GM11168 (cell line): ENCODE data around the gene CORO1C.

Experiments used
- in situ Hi-C: fragments of 300-500 bp; cut with MboI; formaldehyde crosslinking; loops from one replicate; pipeline ENCODE4 v1.12.0; 2022; ENCODE audit warnings: low sequenced_read_pairs; ENCODE audit not compliant: unreplicated experiment

CORO1C gene

DNA sequence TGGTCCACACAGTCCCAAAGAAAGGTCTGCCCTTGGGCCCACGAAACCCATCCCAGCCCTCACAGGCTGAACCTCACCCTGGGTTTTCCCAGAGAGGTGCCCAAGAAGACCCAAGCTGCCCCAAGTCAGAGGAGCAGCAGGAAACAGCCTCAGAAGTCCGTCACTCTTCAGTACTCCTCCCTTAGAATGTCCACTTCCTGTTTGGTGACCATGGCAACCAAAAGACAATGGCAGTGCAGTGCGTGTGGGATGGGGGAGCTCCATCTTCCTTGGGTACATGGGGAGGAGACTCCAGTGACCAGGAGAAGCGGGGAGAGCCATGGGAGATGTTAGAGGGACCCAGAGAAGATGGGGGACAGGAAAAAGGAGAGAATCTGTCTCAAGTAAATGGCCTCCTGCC is 108.9 kb downstream of the CORO1C start:
- in situ Hi-C loops: no loop called here

DNA sequence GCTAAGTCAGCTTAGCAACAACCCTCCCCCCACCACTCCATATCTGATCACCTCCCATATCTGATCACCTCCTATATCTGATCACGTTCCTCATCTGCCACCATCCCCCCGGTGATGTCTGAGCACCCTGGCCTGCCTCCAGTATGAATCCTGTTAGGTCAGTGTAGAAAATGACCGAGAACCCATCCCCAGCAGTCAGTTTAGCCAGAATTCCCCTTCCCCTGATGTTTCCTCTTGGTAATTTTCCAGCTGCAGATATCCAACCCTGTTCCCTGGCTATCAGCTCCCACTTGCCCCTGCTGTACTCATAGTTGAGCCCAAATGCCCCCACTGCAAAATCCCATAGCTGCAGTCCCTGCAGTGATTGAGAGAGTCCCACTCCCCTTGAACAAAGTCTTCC is 110.2 kb downstream of the CORO1C start:
- in situ Hi-C loops: no loop called here

DNA sequence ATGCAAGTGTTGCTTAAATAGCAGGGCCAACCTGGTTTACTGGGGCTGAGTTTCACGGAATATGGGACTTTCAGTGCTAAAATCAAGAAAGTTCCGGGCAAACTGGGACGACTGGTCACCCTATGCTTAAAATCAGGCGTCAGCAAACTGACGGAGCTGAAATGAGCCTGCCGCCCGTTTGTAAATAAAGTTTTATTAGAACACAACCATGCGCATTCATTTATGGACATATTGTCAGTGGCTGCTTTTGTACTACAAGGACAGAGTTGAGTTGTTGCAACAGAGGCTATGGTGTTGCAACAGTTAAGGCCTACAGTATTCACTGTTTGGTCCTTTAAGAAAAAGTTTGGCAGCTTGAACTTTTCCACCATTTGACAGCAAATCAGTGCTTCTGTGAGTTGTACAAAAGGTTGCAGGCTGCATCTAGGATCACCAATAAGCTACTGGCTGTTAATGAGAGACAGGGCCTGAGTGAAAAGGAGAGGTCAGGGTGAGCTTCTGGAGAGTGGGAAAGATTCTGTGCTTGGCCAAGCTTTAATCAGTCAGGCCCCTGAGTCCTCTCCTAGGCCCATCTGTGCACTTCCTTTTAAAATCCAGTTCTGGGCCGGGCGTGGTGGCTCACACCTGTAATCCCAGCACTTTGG is 111.0 kb downstream of the CORO1C start:
- in situ Hi-C loops: no loop called here

DNA sequence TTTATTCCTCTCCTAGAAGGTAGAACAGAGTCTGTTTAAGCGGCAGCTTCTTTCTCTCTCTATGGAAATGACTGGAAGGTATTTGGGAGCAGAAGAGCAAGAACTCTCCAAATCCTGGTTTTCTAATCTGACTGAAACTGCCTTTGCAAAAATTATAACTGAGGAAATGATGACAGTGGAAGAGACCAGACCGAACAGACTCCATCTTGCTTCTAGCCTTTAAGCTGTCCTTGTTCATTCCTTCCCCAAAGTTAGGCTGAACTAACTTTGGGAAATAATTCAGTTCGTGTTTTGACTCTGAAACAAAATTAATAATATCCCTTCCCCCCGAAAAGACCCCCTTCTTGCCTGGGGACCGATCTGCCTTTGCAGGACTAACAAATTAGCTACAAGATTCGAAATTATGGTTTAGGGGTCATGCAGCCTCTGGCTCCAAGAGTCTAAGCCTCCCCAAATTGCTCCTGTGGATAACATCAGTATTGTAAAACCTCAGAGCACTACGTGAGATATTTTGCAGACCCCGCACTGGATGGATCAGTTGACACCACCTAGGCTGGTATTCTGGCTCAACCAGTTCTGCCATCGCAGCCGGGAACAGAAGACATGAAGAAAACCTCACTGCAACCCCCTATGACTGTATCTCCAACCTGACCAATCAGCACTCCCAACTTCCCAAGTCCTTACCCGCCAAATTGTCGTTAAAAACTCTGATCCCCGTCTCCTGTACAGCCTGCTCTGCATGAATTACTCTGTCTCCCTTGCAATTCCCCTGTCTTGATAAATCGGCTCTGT is 111.8 kb downstream of the CORO1C start:
- in situ Hi-C loops: loop anchor here (5.0 kb wide), 1 partner anchor 52 kb away; no protein-coding TSS in a partner anchor

DNA sequence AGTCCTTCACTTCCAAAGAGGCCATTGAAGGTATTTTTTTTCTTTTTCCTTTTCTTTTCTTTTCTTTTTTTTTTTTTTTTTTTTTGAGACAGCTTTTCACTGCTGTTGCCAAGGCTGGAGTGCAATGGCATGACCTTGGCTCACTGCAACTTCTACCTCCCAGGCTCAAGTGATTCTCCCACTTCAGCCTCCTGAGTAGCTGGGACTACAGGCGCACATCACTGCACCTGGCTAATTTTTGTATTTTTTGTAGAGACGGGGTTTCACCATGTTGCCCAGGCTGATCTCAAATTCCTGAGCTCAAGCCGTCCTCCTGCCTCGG is 112.4 kb downstream of the CORO1C start:
- in situ Hi-C loops: loop anchor here (5.0 kb wide), 1 partner anchor 52 kb away; no protein-coding TSS in a partner anchor

DNA sequence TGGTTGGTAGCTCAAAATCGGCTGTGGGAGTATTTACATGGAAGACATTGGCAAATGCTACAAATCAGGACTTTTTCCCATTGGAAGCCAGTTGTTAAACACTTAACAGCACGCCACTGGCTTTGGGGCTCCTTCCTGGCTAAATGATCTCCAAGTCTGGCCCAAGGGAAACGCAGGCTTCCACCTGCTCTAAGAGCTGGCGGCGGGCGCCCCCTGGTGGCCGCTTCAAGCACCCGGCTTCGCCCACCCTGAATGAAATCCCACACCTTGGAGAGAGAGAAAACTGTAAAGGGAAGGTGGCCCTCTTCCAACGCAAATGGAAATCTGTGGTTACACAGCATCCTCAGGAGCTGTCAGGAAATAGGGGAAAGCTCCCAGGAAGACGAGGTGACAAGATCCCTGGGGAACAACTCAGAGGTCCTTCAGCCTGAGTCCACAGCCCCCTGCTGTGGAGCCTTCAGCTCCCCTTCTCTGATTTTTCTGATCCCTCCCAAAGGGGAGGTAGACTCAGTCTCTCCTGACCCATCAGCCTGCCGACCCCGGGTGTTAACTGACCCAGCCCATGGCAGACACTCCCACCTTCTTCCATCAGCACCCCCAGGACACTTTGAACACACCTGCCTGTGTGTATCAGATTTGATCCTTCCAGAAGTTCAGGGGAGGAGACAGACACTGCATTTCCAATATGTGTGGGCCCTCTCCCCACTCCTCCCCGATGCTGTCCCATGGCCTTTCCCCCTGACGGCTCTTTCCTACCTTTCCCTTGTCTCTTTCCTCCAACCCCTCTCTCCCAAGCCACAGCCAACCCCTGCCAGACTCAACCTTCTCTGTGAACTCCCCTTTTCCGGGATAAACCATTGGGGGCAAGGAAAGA is 113.0 kb downstream of the CORO1C start:
- in situ Hi-C loops: loop anchor here (5.0 kb wide), 1 partner anchor 51 kb away; no protein-coding TSS in a partner anchor

DNA sequence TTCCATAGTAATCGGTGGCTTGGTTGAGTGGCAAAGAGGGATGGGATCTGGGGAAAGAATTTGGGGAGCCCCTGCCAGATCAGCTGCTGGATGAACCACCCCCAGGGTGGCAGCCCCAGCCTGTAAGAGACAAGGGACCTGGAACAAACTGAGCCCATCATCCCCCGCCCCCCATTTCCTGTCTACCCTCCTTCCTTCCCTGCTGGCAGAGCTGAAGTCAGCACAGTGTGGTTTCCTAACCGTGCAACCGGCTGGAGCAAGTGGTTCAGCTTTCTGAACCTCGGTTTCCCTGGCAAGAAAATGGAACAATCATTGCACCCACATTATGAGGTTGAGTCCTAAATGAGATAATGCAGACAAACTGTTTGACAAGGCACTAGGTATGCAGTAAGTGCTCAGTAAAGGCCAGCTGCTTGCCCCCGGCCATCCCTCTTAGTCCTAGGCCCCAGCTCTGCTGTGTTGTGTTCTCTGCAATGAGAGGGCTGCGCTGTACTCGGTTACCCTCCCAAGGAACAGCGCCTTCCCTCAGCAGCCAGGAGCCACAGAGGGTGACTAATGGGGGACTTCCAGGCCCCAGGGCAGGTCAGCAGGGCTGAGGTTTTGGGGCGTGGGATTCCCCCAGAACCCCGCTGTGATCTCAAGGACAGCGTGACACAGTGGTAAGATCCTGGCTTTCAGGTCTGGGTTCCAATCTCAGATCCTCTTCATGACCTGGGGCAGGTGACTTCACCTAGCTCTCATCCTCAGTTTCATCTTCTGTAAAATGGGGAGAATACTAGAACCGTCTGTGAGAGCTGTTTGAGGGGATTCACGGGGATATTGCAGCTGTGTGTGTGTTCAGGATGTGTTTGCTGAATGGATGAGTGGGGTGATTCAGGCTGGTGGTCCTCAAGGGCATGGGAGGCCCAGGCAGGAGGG is 114.1 kb downstream of the CORO1C start:
- in situ Hi-C loops: loop anchor here (5.0 kb wide), 1 partner anchor 50 kb away; no protein-coding TSS in a partner anchor

DNA sequence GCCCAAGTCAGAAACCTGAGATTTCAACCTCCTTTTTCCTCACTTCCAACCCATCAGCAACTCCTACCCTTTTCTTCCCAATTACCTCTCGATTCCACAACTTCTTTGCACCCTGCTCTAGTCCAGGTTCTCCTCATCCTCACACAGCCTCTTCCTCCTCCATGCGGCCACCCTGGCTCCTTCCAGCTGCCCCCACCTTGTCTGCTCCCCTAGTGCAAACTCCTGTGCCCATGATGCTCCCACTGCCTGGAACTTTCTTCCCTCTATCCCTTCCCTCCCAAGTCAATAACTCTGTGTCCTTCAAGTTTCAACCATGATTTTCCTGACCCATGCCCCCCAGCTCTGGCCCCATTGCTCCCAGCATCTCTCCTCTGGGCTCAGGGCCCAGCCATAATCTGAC is 115.0 kb downstream of the CORO1C start:
- in situ Hi-C loops: loop anchor here (5.0 kb wide), 1 partner anchor 49 kb away; no protein-coding TSS in a partner anchor

DNA sequence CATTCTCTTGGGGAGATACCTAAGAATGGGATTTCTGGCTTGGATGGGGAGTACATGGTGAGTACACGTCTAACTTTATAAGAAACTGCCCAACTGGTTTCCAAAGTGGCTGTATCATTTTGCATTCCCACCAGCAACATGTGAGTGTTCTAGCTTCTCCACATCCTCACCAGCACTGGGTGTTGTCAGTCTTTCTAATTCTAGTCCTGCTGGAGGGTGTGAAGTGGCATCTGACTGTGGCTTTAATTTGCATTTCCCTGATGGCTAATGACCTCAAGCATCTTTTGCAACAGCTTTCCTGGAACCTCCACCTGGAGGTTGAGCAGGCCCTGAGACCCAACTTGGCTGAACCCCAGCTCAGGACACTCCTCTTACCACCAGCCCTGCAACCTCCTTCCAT is 115.4 kb downstream of the CORO1C start:
- in situ Hi-C loops: loop anchor here (5.0 kb wide), 1 partner anchor 49 kb away; no protein-coding TSS in a partner anchor

DNA sequence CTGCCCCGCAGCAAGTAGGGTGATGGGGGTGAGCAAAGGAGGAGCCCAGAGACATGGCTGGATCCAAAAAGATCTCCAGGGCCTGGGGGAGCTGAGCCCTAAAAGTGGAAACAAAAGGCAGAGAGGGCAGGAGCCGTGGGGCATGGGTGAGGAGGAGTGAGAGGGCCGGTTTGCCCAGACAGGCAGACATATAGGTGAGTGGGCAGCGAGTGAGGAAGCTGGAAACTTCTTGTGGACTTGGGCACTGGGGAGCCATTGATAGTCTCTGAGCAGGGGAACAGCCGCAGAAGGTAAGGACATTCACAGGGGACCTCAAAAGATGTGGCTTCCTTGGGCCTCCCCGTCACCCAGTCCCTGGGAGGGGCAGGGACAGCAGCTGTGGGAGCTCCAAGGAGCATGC is 116.7 kb downstream of the CORO1C start:
- in situ Hi-C loops: loop anchor here (5.0 kb wide), 1 partner anchor 47 kb away; no protein-coding TSS in a partner anchor

DNA sequence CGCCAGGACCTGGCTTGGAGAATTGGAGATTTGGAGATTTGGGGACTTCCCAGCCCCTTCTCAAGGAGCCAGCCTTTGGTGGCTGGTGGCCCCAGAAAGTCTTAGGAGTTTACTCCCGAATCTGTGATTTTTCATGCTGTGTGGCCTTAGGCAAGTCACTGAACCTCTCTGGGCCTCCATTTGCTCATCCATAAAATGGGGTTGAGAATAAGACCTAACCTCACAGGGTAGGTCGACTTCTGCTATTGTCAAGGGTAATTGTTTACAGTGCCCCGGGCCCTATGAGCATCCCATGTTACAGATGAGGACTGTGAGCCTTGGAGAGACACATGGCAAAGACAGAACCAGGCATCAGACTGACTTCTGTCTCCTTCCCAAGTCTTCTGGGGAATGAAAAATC is 117.3 kb downstream of the CORO1C start:
- in situ Hi-C loops: no loop called here

DNA sequence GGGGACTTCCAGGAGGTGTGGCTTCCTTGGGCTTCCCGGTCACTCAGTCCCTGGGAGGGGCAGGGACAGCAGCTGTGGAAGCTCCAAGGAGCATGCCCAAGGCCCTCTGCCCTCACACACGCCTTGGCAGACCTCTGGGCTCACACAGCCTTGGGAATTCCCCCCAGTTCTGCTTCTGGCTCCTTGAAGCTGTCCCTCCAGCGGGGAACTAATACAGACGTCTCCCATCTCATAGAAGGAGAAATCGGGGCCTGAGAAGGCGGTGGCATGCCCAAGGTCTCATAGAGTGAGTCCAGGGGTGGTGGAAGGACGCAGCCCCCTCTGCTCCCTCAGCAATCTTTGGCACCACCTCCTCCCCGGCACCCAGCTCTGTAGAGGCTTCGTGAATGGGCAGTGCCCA is 117.8 kb downstream of the CORO1C start:
- in situ Hi-C loops: no loop called here

DNA sequence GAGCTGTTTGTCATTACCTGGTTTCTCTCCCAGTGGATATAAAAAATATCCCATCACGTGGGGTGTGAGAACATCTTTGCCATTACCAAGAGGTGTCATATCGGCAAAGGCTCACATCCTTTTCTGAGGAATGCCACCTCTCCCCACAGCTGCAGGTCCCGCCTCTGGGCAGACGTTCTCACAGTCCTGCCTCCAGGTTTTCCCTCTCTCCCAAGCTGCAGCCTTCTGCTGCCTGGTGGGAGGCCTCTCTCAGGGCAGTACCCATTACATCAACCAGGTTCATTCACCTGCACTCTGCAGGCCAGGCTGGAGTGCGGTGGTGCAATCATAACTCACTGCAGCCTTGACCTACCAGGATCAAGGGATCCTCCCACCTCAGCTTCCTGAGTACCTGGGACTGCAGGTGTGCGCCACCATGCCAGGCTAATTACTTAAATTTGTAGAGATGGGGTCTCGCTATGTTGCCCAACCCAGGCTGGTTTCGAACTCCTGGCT is 118.5 kb downstream of the CORO1C start:
- in situ Hi-C loops: no loop called here

DNA sequence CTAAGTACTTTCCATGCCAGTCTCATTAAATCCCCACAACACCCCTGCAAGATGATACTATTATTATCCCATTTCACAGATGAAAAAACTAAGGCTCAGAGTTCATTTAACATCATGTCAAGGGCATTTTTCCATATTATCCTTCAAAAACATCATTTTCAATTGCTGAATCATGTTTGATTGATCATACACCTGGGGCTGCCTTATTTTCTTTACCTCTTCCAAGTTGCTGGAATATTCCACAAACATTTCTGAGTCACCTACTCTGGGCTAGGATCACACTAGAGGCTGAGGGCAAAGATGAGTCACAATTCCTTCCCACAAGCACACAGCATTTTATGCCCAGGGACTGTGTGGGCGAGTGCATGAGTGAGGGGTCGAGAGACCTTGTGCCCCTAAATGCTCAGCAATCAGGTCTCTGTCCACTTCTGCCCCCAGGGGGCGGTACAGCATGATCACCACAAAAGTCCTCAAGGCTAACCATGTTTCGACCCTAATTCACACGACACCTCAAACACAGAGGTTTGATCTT is 119.4 kb downstream of the CORO1C start:
- in situ Hi-C loops: no loop called here

DNA sequence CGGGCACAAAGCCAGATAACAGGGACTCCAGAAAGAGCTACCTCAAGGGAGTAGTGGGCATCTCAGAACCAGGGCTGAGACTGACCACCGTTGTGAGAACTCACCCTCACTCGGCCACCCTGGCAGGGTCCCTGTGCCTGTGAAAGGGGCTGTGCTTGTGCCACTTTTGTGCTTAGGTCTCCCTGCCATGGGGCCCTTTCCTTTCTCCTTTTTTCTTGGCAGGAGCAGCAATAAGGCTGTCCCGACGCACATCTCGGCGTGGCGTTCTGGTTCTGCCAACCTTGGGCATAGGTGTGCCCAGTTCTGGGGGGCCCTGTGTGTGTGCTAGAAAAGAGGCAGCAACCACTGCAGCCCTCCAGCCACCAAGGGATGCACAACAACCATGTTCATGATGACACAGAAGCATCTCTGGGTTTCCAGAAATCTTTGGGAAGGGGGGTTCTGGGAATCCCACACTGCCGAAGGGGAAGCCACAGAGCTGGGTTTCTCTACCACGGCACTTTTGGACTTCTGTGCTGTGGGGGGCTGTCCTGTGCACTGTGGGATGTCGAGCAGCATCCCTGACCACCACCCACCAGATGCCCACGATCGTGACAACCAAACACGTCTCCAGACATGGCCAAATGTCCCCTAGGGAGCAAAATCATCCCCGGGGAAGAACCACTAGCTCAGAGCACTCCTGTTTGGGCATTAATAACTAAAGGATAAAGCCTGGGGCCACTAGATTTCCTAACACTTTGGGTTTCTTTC is 120.3 kb downstream of the CORO1C start:
- in situ Hi-C loops: no loop called here

DNA sequence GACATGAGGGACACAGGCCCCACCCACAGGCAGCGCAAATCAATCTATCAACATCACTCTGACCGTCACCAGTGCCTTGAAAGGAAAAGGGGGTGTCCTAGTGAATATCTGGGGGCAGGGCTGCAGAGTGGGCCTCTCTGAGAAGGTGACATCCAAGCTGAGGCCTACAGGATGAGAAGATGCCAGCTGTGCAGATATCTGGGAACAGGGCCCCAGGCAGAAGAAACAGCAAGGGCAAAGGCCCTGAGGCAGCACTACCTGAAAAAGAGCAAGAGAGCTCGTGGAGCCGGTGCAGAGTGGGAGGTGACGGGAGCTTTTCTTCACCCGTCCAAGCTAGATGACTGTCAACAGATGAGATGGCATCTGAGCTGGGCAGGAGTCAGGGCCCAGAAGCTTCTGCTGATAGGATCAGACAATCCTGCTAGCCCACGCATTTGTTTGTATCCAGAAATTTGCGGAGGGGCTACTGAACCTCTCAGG is 120.9 kb downstream of the CORO1C start:
- in situ Hi-C loops: no loop called here

DNA sequence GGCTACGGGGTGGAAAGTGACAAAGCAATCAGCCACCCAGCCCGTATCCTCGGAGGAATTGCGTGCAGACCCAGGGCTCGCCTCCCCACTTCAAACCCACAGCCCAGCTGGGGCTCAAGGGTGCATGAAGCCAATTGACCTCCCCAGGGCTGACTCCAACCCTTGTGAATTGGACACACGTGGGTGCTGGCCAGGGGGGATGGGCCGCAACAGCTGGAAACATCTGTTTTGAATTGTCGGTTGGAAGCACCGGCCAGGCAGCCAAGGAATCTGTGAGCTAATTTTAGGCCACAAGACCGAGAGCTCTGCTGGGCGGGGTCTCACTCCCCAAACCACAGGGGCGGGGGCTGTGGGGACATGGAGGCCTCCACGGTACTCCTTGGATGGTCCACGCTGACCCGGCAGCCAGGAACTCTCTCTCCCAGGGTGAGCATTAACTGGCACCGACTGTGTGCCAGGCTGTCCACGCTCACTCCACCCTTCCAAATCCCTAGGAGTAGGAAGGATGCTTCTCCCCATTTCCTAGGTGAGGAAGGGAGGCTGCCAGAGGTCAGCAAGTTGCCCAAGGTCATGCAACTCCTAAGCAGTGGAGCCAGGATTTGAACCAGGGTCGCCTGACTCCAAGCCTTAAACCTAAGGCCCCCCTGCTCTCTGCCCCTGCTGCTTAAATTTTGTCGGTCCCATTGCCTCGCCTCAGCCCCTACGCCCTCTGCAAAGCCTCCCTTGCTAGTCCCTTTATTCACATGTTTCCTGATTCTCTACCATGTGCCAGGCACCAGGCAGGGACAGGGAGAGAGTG is 121.6 kb downstream of the CORO1C start:
- in situ Hi-C loops: no loop called here

DNA sequence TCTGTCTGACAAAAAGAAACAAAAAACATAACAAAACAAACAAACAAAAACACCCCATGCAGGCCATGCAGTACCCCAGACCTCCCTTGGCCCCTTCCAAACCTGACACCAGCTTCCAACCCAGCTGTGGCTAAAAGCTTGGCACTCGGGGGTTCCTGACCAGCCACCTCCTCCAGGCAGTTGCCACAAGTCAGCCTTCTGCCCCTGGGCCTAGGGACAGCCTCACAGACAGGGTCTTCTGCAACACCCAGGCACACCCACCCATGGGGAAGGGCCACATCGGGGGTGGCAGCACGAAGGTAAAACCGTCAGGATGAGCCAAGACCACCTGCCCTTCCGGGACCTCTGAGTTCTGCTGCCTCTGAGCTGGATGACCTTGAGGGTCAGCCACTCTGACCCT is 122.7 kb downstream of the CORO1C start:
- in situ Hi-C loops: no loop called here
